Endothelial cell of umbilical vein (primary cell): Measurements from ENCODE around the gene HDAC4.

Experiments
- CTCF ChIP-seq, 2 donors: IDR thresholded peaks; 1 replicate in 1 of 2; 2 replicates in 1 of 2; pipeline ENCODE4 v1.5.1; 2011; ENCODE audit warnings: low read length in 2 of 2, mild to moderate bottlenecking in 2 of 2, moderate library complexity in 2 of 2, control low read depth in 1 of 2, inconsistent platforms in 1 of 2, low read depth in 1 of 2; ENCODE audit not compliant: insufficient read depth in 1 of 2; ENCODE audit errors: extremely low read depth in 1 of 2
- EZH2 ChIP-seq: IDR thresholded peaks from 2 replicates; pipeline ENCODE4 v1.6.1; 2012; ENCODE audit warnings: borderline replicate concordance, low read depth, mild to moderate bottlenecking, moderate library complexity, low read length, inconsistent platforms; ENCODE audit not compliant: severe bottlenecking
- FOS ChIP-seq: IDR thresholded peaks from 2 replicates; pipeline ENCODE4 v1.6.1; 2011; ENCODE audit warnings: mild to moderate bottlenecking, low read length, moderate library complexity, borderline replicate concordance; ENCODE audit not compliant: insufficient read depth
- GATA2 ChIP-seq: IDR thresholded peaks from 2 replicates; pipeline ENCODE4 v1.7.0; 2011; ENCODE audit warnings: low read depth, mild to moderate bottlenecking, moderate library complexity, mixed read lengths, low read length; ENCODE audit not compliant: insufficient read length, insufficient read depth
- JUN ChIP-seq: IDR thresholded peaks from 2 replicates; pipeline ENCODE4 v1.6.1; 2011; ENCODE audit warnings: borderline replicate concordance, low read depth; ENCODE audit not compliant: insufficient read length, insufficient read depth
- MAX ChIP-seq: IDR thresholded peaks from 2 replicates; pipeline ENCODE4 v1.6.1; 2011; ENCODE audit not compliant: insufficient read depth, insufficient read length
- POLR2A ChIP-seq: IDR thresholded peaks from 2 replicates; pipeline ENCODE4 v1.6.1; 2012; ENCODE audit warnings: low read depth, mild to moderate bottlenecking, control low read depth, low read length
- POLR2AphosphoS5 ChIP-seq: IDR thresholded peaks from 2 replicates; pipeline ENCODE4 v1.6.1; 2012; ENCODE audit warnings: low read depth, mild to moderate bottlenecking, control low read depth, low read length, moderate library complexity; ENCODE audit not compliant: insufficient read depth

GRCh38 chr2:239025951-239026461 is 374.8 kb downstream of the HDAC4 start:
- TF ChIP-seq CTCF (IDR thresholded peaks at IDR 0.05; ENCODE audit: extremely low read depth in 1 of 2, insufficient read depth in 1 of 2, low read depth in 1 of 2, low read length in 2 of 2) (no peak), EZH2 (no peak), POLR2A (no peak), MAX (no peak), FOS (no peak), POLR2AphosphoS5 (no peak), JUN (no peak), GATA2 (no peak)
